ENCODE measurements around the gene GRWD1.

Gene GRWD1

DNA sequence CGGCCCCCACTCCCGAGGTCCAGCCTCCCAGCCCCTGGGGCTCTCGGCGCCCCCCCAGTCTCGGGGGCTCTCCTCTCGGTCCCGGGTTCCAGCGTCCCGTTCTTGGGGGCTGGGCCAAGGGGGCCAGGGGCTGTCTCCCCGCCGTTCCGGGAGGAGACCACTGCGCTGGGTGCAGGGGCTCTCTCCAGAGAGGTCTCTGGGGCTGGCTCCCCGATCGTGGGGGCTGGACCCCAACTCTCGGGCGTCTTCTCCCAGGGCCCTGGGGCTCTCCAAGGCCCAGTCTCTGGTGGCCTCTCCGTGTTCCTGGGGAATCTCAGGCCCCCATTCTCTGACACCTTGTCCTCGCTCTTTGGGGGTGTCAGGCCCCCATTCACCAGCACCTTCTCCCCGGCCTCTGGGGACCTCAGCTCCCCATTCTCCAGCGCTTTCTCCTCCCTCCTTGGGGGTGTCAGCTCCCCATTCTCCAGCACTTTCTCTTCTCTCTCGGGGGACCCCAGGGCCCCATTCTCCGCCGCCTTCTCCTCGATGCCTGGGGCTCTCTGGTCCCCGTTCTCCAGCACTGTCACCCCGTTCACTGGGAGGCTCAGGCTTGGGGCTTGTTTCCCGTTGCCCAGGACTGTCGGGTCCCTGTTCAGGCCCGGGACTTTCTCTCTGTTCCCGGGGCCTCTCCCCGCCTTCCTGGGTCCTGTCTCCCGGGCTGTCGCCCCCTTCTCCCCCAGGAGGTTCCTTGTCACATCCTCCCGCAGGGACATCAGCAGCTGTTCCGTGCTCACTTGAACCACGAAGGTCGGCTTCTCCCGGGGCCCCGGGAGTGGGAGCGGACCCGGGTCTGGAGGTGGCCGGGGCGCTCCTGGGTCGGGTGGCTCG, 52.2 kb downstream of the GRWD1 start:
- no peak overlapping the region for H3K9ac ChIP-seq (ENCODE audit: low read length)
- H2AFZ ChIP-seq (ENCODE audit: low read depth, low read length, severe bottlenecking): no peak overlapping the region
- H3K27ac ChIP-seq (ENCODE audit: low read depth, low read length): no peak overlapping the region
- H3K9me3 ChIP-seq (ENCODE audit: insufficient read depth, low read length): no peaks in the 10 kb centered on the region
- no peaks in the 10 kb centered on the region for H3K36me3 ChIP-seq (ENCODE audit: low read length)
- TF ChIP-seq, protein P1, sequence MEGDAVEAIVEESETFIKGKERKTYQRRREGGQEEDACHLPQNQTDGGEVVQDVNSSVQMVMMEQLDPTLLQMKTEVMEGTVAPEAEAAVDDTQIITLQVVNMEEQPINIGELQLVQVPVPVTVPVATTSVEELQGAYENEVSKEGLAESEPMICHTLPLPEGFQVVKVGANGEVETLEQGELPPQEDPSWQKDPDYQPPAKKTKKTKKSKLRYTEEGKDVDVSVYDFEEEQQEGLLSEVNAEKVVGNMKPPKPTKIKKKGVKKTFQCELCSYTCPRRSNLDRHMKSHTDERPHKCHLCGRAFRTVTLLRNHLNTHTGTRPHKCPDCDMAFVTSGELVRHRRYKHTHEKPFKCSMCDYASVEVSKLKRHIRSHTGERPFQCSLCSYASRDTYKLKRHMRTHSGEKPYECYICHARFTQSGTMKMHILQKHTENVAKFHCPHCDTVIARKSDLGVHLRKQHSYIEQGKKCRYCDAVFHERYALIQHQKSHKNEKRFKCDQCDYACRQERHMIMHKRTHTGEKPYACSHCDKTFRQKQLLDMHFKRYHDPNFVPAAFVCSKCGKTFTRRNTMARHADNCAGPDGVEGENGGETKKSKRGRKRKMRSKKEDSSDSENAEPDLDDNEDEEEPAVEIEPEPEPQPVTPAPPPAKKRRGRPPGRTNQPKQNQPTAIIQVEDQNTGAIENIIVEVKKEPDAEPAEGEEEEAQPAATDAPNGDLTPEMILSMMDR (IDR thresholded peaks at IDR 0.05; ENCODE audit: insufficient read depth, low read length, poor library complexity, severe bottlenecking): no peak
- no peak for TF ChIP-seq EZH2phosphoT487 (conservative IDR thresholded peaks at IDR 0.05; ENCODE audit: low read length)
- H3K9me2 ChIP-seq (replicated peaks; ENCODE audit: insufficient read depth, low read length): no peaks in the 10 kb centered on the region
- H3K4me3 ChIP-seq (ENCODE audit: insufficient read depth, low read length, poor library complexity, severe bottlenecking): no peak overlapping the region
- no peak overlapping the region for H3K4me2 ChIP-seq (ENCODE audit: low read depth, low read length, poor library complexity, severe bottlenecking)
- no peaks in the 10 kb centered on the region for H4K20me1 ChIP-seq (ENCODE audit: low read depth, low read length)
- no peaks in the 10 kb centered on the region for H3K79me2 ChIP-seq (ENCODE audit: insufficient read depth, low read length)
- H3F3A ChIP-seq (ENCODE audit: insufficient read depth): no peaks in the 10 kb centered on the region
- H3K27me3 ChIP-seq (ENCODE audit: low read length): no peaks in the 10 kb centered on the region

DNA sequence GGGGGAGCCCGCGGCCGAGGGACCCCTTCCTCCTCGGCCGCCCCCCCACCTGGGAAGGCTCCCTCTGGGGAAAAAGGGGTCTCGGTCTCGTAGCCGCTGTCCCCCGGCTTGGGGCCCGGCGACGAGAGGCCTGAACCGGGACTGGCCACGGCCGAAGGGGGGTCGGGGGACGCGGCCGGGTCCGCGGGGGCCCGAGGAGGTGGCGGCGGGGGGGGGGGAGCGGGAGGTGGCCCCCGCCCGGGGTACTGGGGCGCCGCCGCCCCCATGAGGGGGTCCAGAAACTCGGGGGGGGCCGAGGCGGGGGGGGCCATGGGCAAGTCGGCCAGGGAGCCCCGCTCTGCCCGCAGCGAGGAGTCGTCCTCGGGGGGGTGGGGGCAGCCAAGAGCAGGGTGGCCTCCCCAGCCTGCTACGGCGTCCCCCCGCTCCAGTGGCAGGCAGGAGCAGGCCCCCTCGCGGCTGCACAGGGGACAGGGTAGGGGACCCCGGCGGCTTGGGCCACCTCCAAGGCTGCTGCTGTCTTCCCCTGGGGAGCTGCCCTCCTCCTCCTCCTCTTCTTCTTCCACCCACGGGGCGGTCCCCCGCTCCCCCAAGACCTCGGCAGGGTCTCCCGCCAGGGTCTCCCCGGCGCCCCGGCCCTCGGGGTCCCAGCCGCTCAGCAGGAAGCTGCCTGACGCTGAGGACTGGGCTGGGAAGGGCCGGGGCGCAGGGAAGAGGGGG, 53.0 kb downstream of the GRWD1 start:
- no peak overlapping the region for H3K4me2 ChIP-seq (ENCODE audit: low read depth, low read length, poor library complexity, severe bottlenecking)
- TF ChIP-seq EZH2phosphoT487 (conservative IDR thresholded peaks at IDR 0.05; ENCODE audit: low read length): no peak
- TF ChIP-seq, protein P1 (IDR thresholded peaks at IDR 0.05; ENCODE audit: insufficient read depth, low read length, poor library complexity, severe bottlenecking): no peak

DNA sequence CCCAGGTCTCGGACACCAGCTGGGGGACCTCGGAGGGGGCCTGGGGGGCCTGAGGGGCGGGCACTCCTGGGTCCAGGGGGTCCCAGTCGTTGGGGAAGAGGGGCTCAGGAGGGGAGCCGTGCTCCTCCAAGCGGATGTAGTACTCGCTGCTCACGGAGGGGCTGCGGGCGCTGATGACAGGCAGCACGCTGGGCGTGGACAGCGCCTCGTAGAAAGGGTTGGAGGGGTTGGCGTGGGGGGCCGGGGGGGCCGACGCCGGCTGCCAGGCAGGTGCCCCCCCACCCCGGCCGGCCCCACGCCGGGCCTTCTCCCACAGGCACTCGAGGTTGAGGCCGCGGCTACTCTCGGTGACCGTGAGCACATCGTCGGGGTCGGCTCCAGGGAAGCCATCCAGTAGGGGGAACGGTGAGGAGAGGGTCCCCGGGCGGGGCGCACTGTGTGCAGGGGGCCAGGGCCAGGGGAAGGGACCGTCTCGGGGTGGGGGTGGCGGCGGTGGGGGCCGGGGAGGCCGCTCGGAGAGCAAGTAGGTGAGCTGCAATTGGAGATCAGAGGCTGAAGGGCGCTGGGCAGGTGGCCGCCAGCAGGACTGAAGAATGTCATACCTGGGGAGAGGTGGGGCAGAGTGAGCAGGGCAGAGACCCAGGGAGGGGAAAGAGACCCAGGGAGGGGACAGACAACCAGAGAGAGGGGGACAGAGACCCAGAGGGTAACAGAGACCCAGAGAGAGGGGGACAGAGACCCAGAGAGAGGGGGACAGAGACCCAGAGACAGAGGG, 53.7 kb downstream of the GRWD1 start:
- Histone ChIP-seq H3K27ac (ENCODE audit: low read depth, low read length) (no peak overlapping the region), H3K27me3 (ENCODE audit: low read length) (no peaks in the 10 kb centered on the region), H3K79me2 (ENCODE audit: insufficient read depth, low read length) (no peaks in the 10 kb centered on the region), H3K4me3 (ENCODE audit: insufficient read depth, low read length, poor library complexity, severe bottlenecking) (no peak overlapping the region), H3K9me2 (replicated peaks; ENCODE audit: insufficient read depth, low read length) (no peaks in the 10 kb centered on the region), H3K9me3 (ENCODE audit: insufficient read depth, low read length) (no peaks in the 10 kb centered on the region), H3F3A (ENCODE audit: insufficient read depth) (no peaks in the 10 kb centered on the region), H3K9ac (ENCODE audit: low read length) (no peak overlapping the region), H3K4me2 (ENCODE audit: low read depth, low read length, poor library complexity, severe bottlenecking) (no peak overlapping the region), H3K36me3 (ENCODE audit: low read length) (no peaks in the 10 kb centered on the region), H4K20me1 (ENCODE audit: low read depth, low read length) (no peaks in the 10 kb centered on the region), H2AFZ (ENCODE audit: low read depth, low read length, severe bottlenecking) (no peak overlapping the region)
- TF ChIP-seq, protein P1 (IDR thresholded peaks at IDR 0.05; ENCODE audit: insufficient read depth, low read length, poor library complexity, severe bottlenecking): no peak
- no peak for TF ChIP-seq EZH2phosphoT487 (conservative IDR thresholded peaks at IDR 0.05; ENCODE audit: low read length)

More for the DNA sequence above, 53.0 kb downstream of the GRWD1 start:
- Histone ChIP-seq H3K79me2 (ENCODE audit: insufficient read depth, low read length) (no peaks in the 10 kb centered on the region), H4K20me1 (ENCODE audit: low read depth, low read length) (no peaks in the 10 kb centered on the region), H2AFZ (ENCODE audit: low read depth, low read length, severe bottlenecking) (no peak overlapping the region), H3K27me3 (ENCODE audit: low read length) (no peaks in the 10 kb centered on the region), H3K9ac (ENCODE audit: low read length) (no peak overlapping the region), H3K4me3 (ENCODE audit: insufficient read depth, low read length, poor library complexity, severe bottlenecking) (no peak overlapping the region), H3K36me3 (ENCODE audit: low read length) (no peaks in the 10 kb centered on the region), H3K9me3 (ENCODE audit: insufficient read depth, low read length) (no peaks in the 10 kb centered on the region), H3F3A (ENCODE audit: insufficient read depth) (no peaks in the 10 kb centered on the region), H3K9me2 (replicated peaks; ENCODE audit: insufficient read depth, low read length) (no peaks in the 10 kb centered on the region), H3K27ac (ENCODE audit: low read depth, low read length) (no peak overlapping the region)

Measured in SU-DHL-6 (cell line).